BLaER1 treated with 17β-estradiol and CSF1 and Interleukin-3, amounts not matched to agents 10 nM and 100 nM (cell line): ENCODE data around the gene ITIH5.

Experiments used
- H3K27ac ChIP-seq, 11 experiments: shearing (Covaris generic); formaldehyde crosslinking; 2 replicates each; pipeline ENCODE4 v1.8.1; 2022
- H3K27me3 ChIP-seq, 11 experiments: shearing (Covaris generic); formaldehyde crosslinking; 2 replicates each; pipeline ENCODE4 v1.8.1; 2022
- H3K36me3 ChIP-seq, 11 experiments: shearing (Covaris generic); formaldehyde crosslinking; 2 replicates each; pipeline ENCODE4 v1.8.1; 2022
- H3K4me1 ChIP-seq, 10 experiments: shearing (Covaris generic); formaldehyde crosslinking; 2 replicates each; pipeline ENCODE4 v1.8.1; 2022
- H3K4me2 ChIP-seq, 11 experiments: shearing (Covaris generic); formaldehyde crosslinking; 2 replicates each; pipeline ENCODE4 v1.8.1; 2022
- H3K4me3 ChIP-seq, 10 experiments: shearing (Covaris generic); formaldehyde crosslinking; 2 replicates each; pipeline ENCODE4 v1.8.1; 2022
- H3K9ac ChIP-seq, 11 experiments: shearing (Covaris generic); formaldehyde crosslinking; 2 replicates each; pipeline ENCODE4 v1.8.1; 2022
- H3K9me3 ChIP-seq, 11 experiments: shearing (Covaris generic); formaldehyde crosslinking; replicated peaks in 1 of 11; 2 replicates each; pipeline ENCODE4 v1.8.1; 2022
- H4K20me1 ChIP-seq, 11 experiments: shearing (Covaris generic); formaldehyde crosslinking; 2 replicates each; pipeline ENCODE4 v1.8.1; 2022
- Cebpa-rat ChIP-seq, 11 experiments: shearing (Covaris generic); IDR thresholded peaks; 2 replicates each; pipeline ENCODE4 v1.8.1; 2022

ITIH5 gene

GRCh38 chr10:7593905-7594304, 72.9 kb downstream of the ITIH5 start:
- no peak overlapping the region for H3K27ac ChIP-seq

GRCh38 chr10:7593063-7593462, 73.7 kb downstream of the ITIH5 start:
- Histone ChIP-seq H3K4me1 (peaks cover 0 to 8% (median 2%) of the 10 kb centered on the region in 10 experiments; a peak in 7 of 20 replicates), H3K4me3 (no peak overlapping the region), H4K20me1 (no peaks in the 10 kb centered on the region), H3K9me3 (no peaks in the 10 kb centered on the region), H3K4me2 (no peak overlapping the region), H3K27me3 (no peaks in the 10 kb centered on the region), H3K9ac (no peak overlapping the region), H3K27ac (no peak overlapping the region), H3K36me3 (no peaks in the 10 kb centered on the region)
- no peak for TF ChIP-seq Cebpa-rat (IDR thresholded peaks at IDR 0.05)

More at GRCh38 chr10:7593905-7594304, 72.9 kb downstream of the ITIH5 start:
- TF ChIP-seq Cebpa-rat (IDR thresholded peaks at IDR 0.05), result no peak
- H3K9ac ChIP-seq, result no peak overlapping the region
- H3K4me1 ChIP-seq, result peaks cover 0 to 8% (median 2%) of the 10 kb centered on the region in 10 experiments; a peak in 7 of 20 replicates
- no peaks in the 10 kb centered on the region for H4K20me1 ChIP-seq
- H3K4me2 ChIP-seq, result no peak overlapping the region
- H3K9me3 ChIP-seq, result no peaks in the 10 kb centered on the region
- H3K36me3 ChIP-seq, result no peaks in the 10 kb centered on the region
- H3K4me3 ChIP-seq, result no peak overlapping the region
- H3K27me3 ChIP-seq, result no peaks in the 10 kb centered on the region

- no peaks in the 10 kb centered on the region for H4K20me1 ChIP-seq
- H3K4me3 ChIP-seq, result no peak overlapping the region
- peaks cover 0 to 8% (median 2%) of the 10 kb centered on the region in 10 experiments; a peak in 7 of 20 replicates for H3K4me1 ChIP-seq
- H3K9ac ChIP-seq, result no peak overlapping the region
- H3K4me2 ChIP-seq, result no peak overlapping the region
- TF ChIP-seq Cebpa-rat (IDR thresholded peaks at IDR 0.05), result no peak
- no peaks in the 10 kb centered on the region for H3K27me3 ChIP-seq
- H3K27ac ChIP-seq, result no peak overlapping the region
- H3K36me3 ChIP-seq, result no peaks in the 10 kb centered on the region
- H3K9me3 ChIP-seq, result no peaks in the 10 kb centered on the region
Measured at GRCh38 chr10:7592627-7593026, 74.1 kb downstream of the ITIH5 start.

GRCh38 chr10:7590271-7590670, 76.5 kb downstream of the ITIH5 start:
- Histone ChIP-seq H3K9me3 (no peaks in the 10 kb centered on the region), H3K4me2 (no peak overlapping the region), H3K4me1 (peaks cover 0 to 8% (median 2%) of the 10 kb centered on the region in 10 experiments; a peak in 7 of 20 replicates), H3K4me3 (no peak overlapping the region), H3K27me3 (no peaks in the 10 kb centered on the region), H4K20me1 (no peaks in the 10 kb centered on the region), H3K9ac (no peak overlapping the region), H3K27ac (no peak overlapping the region), H3K36me3 (no peaks in the 10 kb centered on the region)
- no peak for TF ChIP-seq Cebpa-rat (IDR thresholded peaks at IDR 0.05)

- H3K4me1 ChIP-seq, result peaks cover 0 to 8% (median 2%) of the 10 kb centered on the region in 10 experiments; a peak in 7 of 20 replicates
- H3K9me3 ChIP-seq, result no peaks in the 10 kb centered on the region
- no peaks in the 10 kb centered on the region for H4K20me1 ChIP-seq
- no peaks in the 10 kb centered on the region for H3K27me3 ChIP-seq
- H3K4me3 ChIP-seq, result no peak overlapping the region
- H3K4me2 ChIP-seq, result no peak overlapping the region
- no peak for TF ChIP-seq Cebpa-rat (IDR thresholded peaks at IDR 0.05)
- H3K36me3 ChIP-seq, result no peaks in the 10 kb centered on the region
- no peak overlapping the region for H3K27ac ChIP-seq
- H3K9ac ChIP-seq, result no peak overlapping the region
Measured at GRCh38 chr10:7589748-7590147, 77.0 kb downstream of the ITIH5 start.

GRCh38 chr10:7587865-7588188, 78.9 kb downstream of the ITIH5 start:
- no peaks in the 10 kb centered on the region for H4K20me1 ChIP-seq
- TF ChIP-seq Cebpa-rat (IDR thresholded peaks at IDR 0.05), result no peak
- peaks cover 0 to 8% (median 2%) of the 10 kb centered on the region in 10 experiments; a peak in 7 of 20 replicates for H3K4me1 ChIP-seq
- no peak overlapping the region for H3K9ac ChIP-seq
- H3K4me2 ChIP-seq, result no peak overlapping the region
- H3K4me3 ChIP-seq, result no peak overlapping the region
- no peaks in the 10 kb centered on the region for H3K27me3 ChIP-seq
- H3K36me3 ChIP-seq, result no peaks in the 10 kb centered on the region
- H3K9me3 ChIP-seq, result no peaks in the 10 kb centered on the region
- H3K27ac ChIP-seq, result no peak overlapping the region

- Histone ChIP-seq H3K4me2 (no peak overlapping the region), H3K27ac (no peak overlapping the region), H3K9me3 (no peaks in the 10 kb centered on the region), H3K9ac (no peak overlapping the region), H3K4me1 (peaks cover 0 to 8% (median 2%) of the 10 kb centered on the region in 10 experiments; a peak in 7 of 20 replicates), H4K20me1 (no peaks in the 10 kb centered on the region), H3K36me3 (no peaks in the 10 kb centered on the region), H3K4me3 (no peak overlapping the region), H3K27me3 (no peaks in the 10 kb centered on the region)
- no peak for TF ChIP-seq Cebpa-rat (IDR thresholded peaks at IDR 0.05)
Measured at GRCh38 chr10:7587168-7587864, 79.5 kb downstream of the ITIH5 start.

- no peak for TF ChIP-seq Cebpa-rat (IDR thresholded peaks at IDR 0.05)
- Histone ChIP-seq H4K20me1 (no peaks in the 10 kb centered on the region), H3K4me2 (no peak overlapping the region), H3K27ac (no peak overlapping the region), H3K9ac (no peak overlapping the region), H3K4me1 (no peaks in the 10 kb centered on the region), H3K9me3 (no peaks in the 10 kb centered on the region), H3K27me3 (no peaks in the 10 kb centered on the region), H3K36me3 (no peaks in the 10 kb centered on the region), H3K4me3 (no peak overlapping the region)
Measured at GRCh38 chr10:7585228-7585627, 81.5 kb downstream of the ITIH5 start.

- H3K9ac ChIP-seq, result no peak overlapping the region
- H3K9me3 ChIP-seq, result no peaks in the 10 kb centered on the region
- no peak overlapping the region for H3K4me3 ChIP-seq
- no peak for TF ChIP-seq Cebpa-rat (IDR thresholded peaks at IDR 0.05)
- H3K27me3 ChIP-seq, result no peaks in the 10 kb centered on the region
- H3K4me1 ChIP-seq, result no peaks in the 10 kb centered on the region
- H4K20me1 ChIP-seq, result no peaks in the 10 kb centered on the region
- no peak overlapping the region for H3K4me2 ChIP-seq
- H3K36me3 ChIP-seq, result no peaks in the 10 kb centered on the region
- H3K27ac ChIP-seq, result no peak overlapping the region
Measured at GRCh38 chr10:7583626-7584025, 83.1 kb downstream of the ITIH5 start.

GRCh38 chr10:7580520-7580919, 86.2 kb downstream of the ITIH5 start:
- H4K20me1 ChIP-seq, result no peaks in the 10 kb centered on the region

More at GRCh38 chr10:7580520-7580919, 86.2 kb downstream of the ITIH5 start:
- Histone ChIP-seq H3K36me3 (no peaks in the 10 kb centered on the region), H3K27me3 (no peaks in the 10 kb centered on the region), H3K9ac (no peak overlapping the region), H3K4me3 (no peak overlapping the region), H3K4me1 (no peaks in the 10 kb centered on the region), H3K9me3 (no peaks in the 10 kb centered on the region), H3K27ac (no peak overlapping the region), H3K4me2 (no peak overlapping the region)
- no peak for TF ChIP-seq Cebpa-rat (IDR thresholded peaks at IDR 0.05)
